Endometrial microvascular endothelial cells (primary cell): ENCODE measurements around the gene PTPA. TPM values are rescaled to one million over a fixed set of nuclear protein-coding genes. Genes with fewer than 3 reads are reported as not detected.
"Not testable (repeated sequence)": the region's sequence is repeated elsewhere in the genome, so short reads cannot be mapped to it uniquely, and the experiment has no call there.

Source experiments
- in situ Hi-C: cut with HindIII; loops from 2 replicates; pipeline ENCODE4 v1.10.0; 2017; ENCODE audit warnings: low sequenced_read_pairs, low pct_unique_long_range_greater_than_20kb; ENCODE audit errors: inconsistent ontology term
- total RNA-seq: library from RNA; depleted of rRNA; stranded (reverse); fragments of >200 nt; gene quantifications from one replicate; pipeline ENCODE4 v1.2.3, GENCODE V29; 2015; ENCODE audit errors: inconsistent ontology term

The PTPA gene
- total RNA-seq, 1 donor from 2014 or later: 163 TPM

GRCh38 chr9:129182122-129182521 lies 70.9 kb downstream of the PTPA start:
- in situ Hi-C loops: no loop called here

GRCh38 chr9:129182625-129183494 lies 71.6 kb downstream of the PTPA start:
- in situ Hi-C loops: no loop called here

DNA sequence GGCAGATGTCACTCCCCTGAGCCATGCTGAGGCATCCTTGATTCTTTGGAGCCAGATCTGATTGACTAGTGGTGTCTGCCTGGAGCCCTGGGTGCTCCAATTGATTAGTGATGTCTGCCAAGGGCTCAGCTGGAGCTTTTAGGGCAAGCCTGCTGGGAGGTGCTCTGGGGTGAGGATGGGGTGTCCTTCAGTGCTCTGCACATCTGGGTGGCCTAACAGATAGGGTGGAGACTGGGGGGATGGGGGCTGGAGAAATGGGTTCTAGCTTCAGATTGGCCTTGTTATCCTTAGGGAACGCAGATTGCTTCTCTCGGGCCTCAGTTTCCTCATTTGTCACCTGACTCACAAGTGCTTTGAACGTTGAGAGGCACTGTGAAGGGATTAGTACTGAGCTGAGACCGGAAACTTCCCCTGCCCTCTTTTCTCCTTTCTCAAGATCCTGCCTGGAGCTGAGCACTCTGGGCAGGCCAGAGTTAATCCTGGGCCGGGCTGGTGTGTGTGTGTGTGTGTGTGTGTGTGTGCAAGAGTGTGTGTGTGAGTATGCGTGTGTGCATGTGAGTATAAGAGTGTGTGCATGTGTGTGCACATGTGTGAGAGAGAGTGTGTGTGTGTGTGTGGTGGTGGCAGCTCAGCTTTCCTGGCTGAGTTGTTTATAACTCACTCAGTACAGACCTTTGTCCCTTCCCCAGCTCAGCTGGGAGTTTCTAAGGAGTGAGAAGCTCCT lies 72.4 kb downstream of the PTPA start:
- in situ Hi-C loops: no loop called here

DNA sequence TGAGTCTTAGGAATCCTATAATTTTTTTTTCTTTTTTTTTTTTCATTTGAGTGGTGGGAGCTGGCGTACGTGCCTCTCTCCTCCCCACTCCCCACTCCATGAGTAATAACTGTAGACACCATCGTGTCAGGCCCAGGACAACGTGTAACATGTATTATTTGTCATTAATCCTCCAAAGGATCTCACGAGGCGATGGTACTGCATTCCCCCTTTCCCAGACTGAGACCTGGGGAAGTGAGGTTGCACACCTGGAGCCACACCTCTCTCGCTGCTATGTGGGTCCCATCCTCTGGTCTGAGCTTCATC lies 73.0 kb downstream of the PTPA start:
- in situ Hi-C loops: no loop called here

DNA sequence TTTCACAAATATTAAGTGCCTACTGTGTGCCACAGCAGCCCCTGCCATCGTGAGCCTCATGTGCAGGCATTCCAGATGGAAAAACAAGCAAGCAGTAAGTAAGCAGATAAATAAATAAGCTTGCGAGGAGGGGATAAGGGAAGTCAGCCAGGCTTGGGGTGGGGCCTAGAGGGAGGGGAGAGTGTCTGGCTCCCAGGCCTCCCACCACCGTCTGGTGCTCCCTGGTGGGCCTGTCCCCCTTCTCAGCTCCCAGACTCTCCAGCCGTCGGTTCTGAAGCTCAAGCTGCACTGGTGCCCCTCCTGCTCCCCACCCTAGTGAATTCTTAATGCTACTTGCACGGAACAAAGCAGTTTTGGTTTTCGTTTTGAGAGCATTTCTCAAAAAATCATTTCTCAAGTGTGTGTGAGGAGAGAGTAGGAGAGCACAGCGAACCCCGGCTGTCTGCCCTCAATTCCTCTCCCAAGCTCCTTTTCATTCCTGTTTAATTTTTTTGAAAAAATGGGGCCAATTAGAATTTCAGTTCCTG lies 73.4 kb downstream of the PTPA start:
- in situ Hi-C loops: no loop called here

- in situ Hi-C loops: no loop called here
These were observed 74.2 kb downstream of the PTPA start for GRCh38 chr9:129185402-129185801.

- in situ Hi-C loops: no loop called here
These were observed 74.8 kb downstream of the PTPA start for GRCh38 chr9:129185991-129186390.

GRCh38 chr9:129187042-129187441 lies 75.8 kb downstream of the PTPA start:
- in situ Hi-C loops: no loop called here

DNA sequence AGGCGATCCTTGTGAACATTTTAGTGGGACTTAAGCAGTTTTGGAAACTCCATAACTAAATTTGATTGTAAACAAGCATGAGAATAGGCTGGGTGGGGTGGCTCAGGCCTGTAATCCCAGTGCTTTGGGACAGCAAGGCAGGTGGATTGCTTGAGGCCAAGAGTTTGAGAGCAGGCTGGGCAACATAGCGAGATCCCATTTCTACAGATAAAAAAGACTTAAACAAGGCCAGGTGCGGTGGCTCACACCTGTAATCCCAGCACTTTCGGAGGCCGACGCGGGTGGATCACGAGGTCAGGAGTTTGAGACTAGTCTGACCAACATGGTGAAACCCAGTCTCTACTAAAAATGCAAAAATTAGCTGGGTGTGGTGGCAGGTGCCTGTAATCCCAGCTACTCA lies 78.8 kb downstream of the PTPA start:
- in situ Hi-C loops: not testable (repeated sequence)

GRCh38 chr9:129191234-129191633 lies 80.0 kb downstream of the PTPA start:
- in situ Hi-C loops: no loop called here

DNA sequence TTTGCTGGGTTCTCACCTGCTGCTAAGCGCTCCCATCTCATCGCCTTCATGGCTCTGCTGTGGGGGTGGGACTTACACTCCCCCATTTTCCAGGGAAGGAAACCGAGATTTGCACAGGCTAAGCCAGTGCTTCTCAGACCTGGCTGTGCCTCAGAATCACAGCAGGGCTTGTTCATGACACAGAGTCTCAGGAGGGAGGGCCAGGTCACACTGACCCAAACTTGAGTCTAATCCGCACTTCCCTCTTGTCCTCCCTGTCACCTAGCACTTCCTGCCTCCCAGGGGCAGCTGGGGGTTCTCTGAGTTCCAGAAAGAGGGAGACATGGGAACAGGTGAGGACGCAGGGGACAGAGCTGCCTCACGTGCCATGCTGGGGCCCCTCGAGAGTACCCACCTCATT lies 82.4 kb downstream of the PTPA start:
- in situ Hi-C loops: no loop called here

DNA sequence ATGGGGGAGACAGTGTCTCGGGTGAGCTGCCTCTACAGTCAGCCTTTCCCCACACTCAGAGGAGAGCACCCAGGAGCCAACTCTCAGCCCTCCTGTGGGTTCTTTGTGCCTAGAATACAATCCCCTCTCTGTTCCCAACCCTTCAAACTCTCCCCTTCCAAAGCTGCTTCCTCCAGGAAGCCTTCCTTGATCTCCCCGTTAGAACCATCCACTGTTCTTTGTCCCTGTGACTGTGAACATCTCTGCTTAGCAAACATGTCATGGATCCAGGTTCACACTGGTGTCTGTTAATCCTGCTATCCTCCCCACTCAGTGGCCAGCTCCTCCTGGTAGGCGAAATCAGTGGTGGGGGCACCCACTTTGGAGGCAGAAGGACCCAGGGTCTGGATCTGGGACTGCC lies 83.0 kb downstream of the PTPA start:
- in situ Hi-C loops: no loop called here

- in situ Hi-C loops: no loop called here
These were observed 84.4 kb downstream of the PTPA start for GRCh38 chr9:129195606-129196005.

DNA sequence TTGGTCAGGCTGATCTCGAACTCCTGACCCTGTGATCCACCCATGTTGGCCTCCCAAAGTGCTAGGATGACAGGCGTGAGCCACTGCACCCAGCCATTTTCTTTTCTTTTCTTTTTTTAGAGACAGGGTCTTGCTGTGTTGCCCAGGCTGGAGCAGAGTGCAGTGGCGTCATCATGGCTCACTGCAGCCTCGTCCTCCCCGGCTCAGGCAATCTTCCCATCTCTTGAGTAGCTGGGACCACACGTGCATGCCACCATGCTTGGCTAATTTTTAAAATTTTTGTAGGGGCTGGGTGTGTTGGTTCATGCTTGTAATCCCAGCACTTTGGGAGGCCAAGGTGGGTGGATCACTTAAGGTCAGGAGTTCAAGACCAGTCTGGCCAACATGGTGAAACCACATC lies 85.8 kb downstream of the PTPA start:
- in situ Hi-C loops: not testable (repeated sequence)

GRCh38 chr9:129197978-129198318 lies 86.7 kb downstream of the PTPA start:
- in situ Hi-C loops: no loop called here

Other genes starting within 250 kb of the PTPA start
- gene KYAT1, start 229.5 kb upstream of the PTPA start, total RNA-seq: 12.3 TPM
- 91.1 TPM for gene LRRC8A, start 229.3 kb upstream of the PTPA start, total RNA-seq
- 0.09 TPM for gene PHYHD1, start 190.4 kb upstream of the PTPA start, total RNA-seq
- gene DOLK, start 163.8 kb upstream of the PTPA start, total RNA-seq: 37.3 TPM
- 49.2 TPM for gene NUP188, start 163.7 kb upstream of the PTPA start, total RNA-seq
- 59.8 TPM for gene SH3GLB2, start 83.1 kb upstream of the PTPA start, total RNA-seq
- gene MIGA2, start 74.8 kb upstream of the PTPA start, total RNA-seq: 28.1 TPM
- 23.8 TPM for gene DOLPP1, start 30.3 kb upstream of the PTPA start, total RNA-seq
- 49.0 TPM for gene CRAT, start 622 bp upstream of the PTPA start, total RNA-seq
- 18.1 TPM for gene IER5L, start 66.8 kb downstream of the PTPA start, total RNA-seq